Karpas-422 (cell line): ENCODE results near the gene RNGTT. TPM values are rescaled to one million over a fixed set of nuclear protein-coding genes. Genes with fewer than 3 reads are reported as not detected.
A peak's percentile ranks its signal among the peaks of the same experiment; 100 is the strongest.

Experiments
- DNase-seq: peaks from one replicate; pipeline ENCODE4 v3.0.0-alpha.2; 2015
- H2AFZ ChIP-seq: fragments of 200-600 bp; sonication (generic); 2 replicates; pipeline ENCODE4 v1.6.1; 2014; ENCODE audit warnings: antibody characterized with exemption, low read length, mixed read lengths
- H3K27ac ChIP-seq: fragments of 200-600 bp; sonication (generic); 2 replicates; pipeline ENCODE4 v1.5.1; 2014; ENCODE audit warnings: mild to moderate bottlenecking, low read length, moderate library complexity
- H3K27me3 ChIP-seq: fragments of 200-600 bp; sonication (generic); 2 replicates; pipeline ENCODE4 v1.6.1; 2014; ENCODE audit warnings: low read length, mixed read lengths
- H3K36me3 ChIP-seq: fragments of 200-600 bp; sonication (generic); 2 replicates; pipeline ENCODE4 v1.6.1; 2014; ENCODE audit warnings: low read length, mixed read lengths; ENCODE audit not compliant: insufficient read depth
- H3K4me1 ChIP-seq: fragments of 200-600 bp; sonication (generic); 2 replicates; pipeline ENCODE4 v1.6.1; 2014; ENCODE audit warnings: mild to moderate bottlenecking, low read length, mixed read lengths
- H3K4me2 ChIP-seq: fragments of 200-600 bp; sonication (generic); 2 replicates; pipeline ENCODE4 v1.6.1; 2014; ENCODE audit warnings: low read length, low read depth, mild to moderate bottlenecking; ENCODE audit not compliant: poor library complexity, severe bottlenecking
- H3K4me3 ChIP-seq: fragments of 200-600 bp; sonication (generic); 2 replicates; pipeline ENCODE4 v1.5.1; 2014; ENCODE audit warnings: mild to moderate bottlenecking, antibody characterized with exemption, low read length, mixed read lengths
- H3K79me2 ChIP-seq: fragments of 200-600 bp; sonication (generic); 2 replicates; pipeline ENCODE4 v1.6.1; 2014; ENCODE audit warnings: mild to moderate bottlenecking, low read length, mixed read lengths
- H3K9ac ChIP-seq: fragments of 200-600 bp; sonication (generic); 2 replicates; pipeline ENCODE4 v1.6.0; 2014; ENCODE audit warnings: low read length
- H3K9me2 ChIP-seq: fragments of 200-600 bp; sonication (generic), shearing (Covaris generic); replicated peaks from 2 replicates; pipeline ENCODE4 v1.6.0; 2014; ENCODE audit warnings: mild to moderate bottlenecking, low read length, moderate library complexity; ENCODE audit not compliant: insufficient read depth
- H3K9me3 ChIP-seq: fragments of 300-700, 200-600 bp; sonication (generic); 2 replicates; pipeline ENCODE4 v1.6.1; 2014; ENCODE audit warnings: low read length, mixed read lengths
- H4K20me1 ChIP-seq: fragments of 200-600 bp; sonication (generic); 2 replicates; pipeline ENCODE4 v1.6.1; 2014; ENCODE audit warnings: mild to moderate bottlenecking, antibody characterized with exemption, low read length, low read depth; ENCODE audit not compliant: insufficient read depth
- total RNA-seq: library from RNA; depleted of rRNA; stranded (reverse); fragments of >200 nt; shearing (Covaris generic); gene quantifications from 2 replicates; pipeline ENCODE4 v1.2.3, GENCODE V29; 2014; ENCODE audit warnings: low replicate concordance

Gene RNGTT
- total RNA-seq, 1 experiment from 2014 or later, result 35.9 TPM

- Histone ChIP-seq H3K27ac (no peak overlapping the region), H3K9me3 (no peaks in the 10 kb centered on the region), H3K4me3 (no peak overlapping the region), H3K27me3 (no peaks in the 10 kb centered on the region), H3K4me1 (peaks cover 22% of the 10 kb centered on the region), H3K9me2 (no peaks in the 10 kb centered on the region), H3K36me3 (no peaks in the 10 kb centered on the region), H4K20me1 (no peaks in the 10 kb centered on the region), H3K4me2 (peak overlapping the region; percentile 43), H3K79me2 (peaks cover 15% of the 10 kb centered on the region), H3K9ac (no peak overlapping the region), H2AFZ (no peak overlapping the region)
- DNase-seq, result no peak
These were observed 258.4 kb downstream of the RNGTT start for GRCh38 chr6:88704980-88705379.

- Histone ChIP-seq H3K9me2 (no peaks in the 10 kb centered on the region), H3K27me3 (no peaks in the 10 kb centered on the region), H3K4me2 (no peak overlapping the region), H2AFZ (no peak overlapping the region), H4K20me1 (no peaks in the 10 kb centered on the region), H3K4me3 (no peak overlapping the region), H3K36me3 (no peaks in the 10 kb centered on the region), H3K27ac (no peak overlapping the region), H3K4me1 (peaks cover 22% of the 10 kb centered on the region), H3K9ac (no peak overlapping the region), H3K79me2 (peaks cover 15% of the 10 kb centered on the region), H3K9me3 (no peaks in the 10 kb centered on the region)
- DNase-seq, result no peak
These were observed 260.4 kb downstream of the RNGTT start for GRCh38 chr6:88702956-88703556.

- Histone ChIP-seq H3K27me3 (no peaks in the 10 kb centered on the region), H3K27ac (no peak overlapping the region), H3K4me1 (no peaks in the 10 kb centered on the region), H4K20me1 (no peaks in the 10 kb centered on the region), H2AFZ (no peak overlapping the region), H3K9me2 (no peaks in the 10 kb centered on the region), H3K4me3 (no peak overlapping the region), H3K36me3 (no peaks in the 10 kb centered on the region), H3K9me3 (no peaks in the 10 kb centered on the region), H3K9ac (no peak overlapping the region), H3K79me2 (peaks cover 24% of the 10 kb centered on the region), H3K4me2 (no peak overlapping the region)
- DNase-seq, result no peak
These were observed 264.8 kb downstream of the RNGTT start for GRCh38 chr6:88698661-88699060.

GRCh38 chr6:88695937-88696336, 267.5 kb downstream of the RNGTT start:
- H3K9me2 ChIP-seq, result no peaks in the 10 kb centered on the region
- H3K36me3 ChIP-seq, result no peaks in the 10 kb centered on the region
- DNase-seq, result no peak
- H3K27ac ChIP-seq, result no peak overlapping the region
- no peaks in the 10 kb centered on the region for H3K4me1 ChIP-seq
- H2AFZ ChIP-seq, result no peak overlapping the region
- H3K9ac ChIP-seq, result no peak overlapping the region
- no peak overlapping the region for H3K4me2 ChIP-seq
- no peak overlapping the region for H3K4me3 ChIP-seq
- no peaks in the 10 kb centered on the region for H4K20me1 ChIP-seq
- no peaks in the 10 kb centered on the region for H3K27me3 ChIP-seq
- H3K9me3 ChIP-seq, result no peaks in the 10 kb centered on the region
- peaks cover 19% of the 10 kb centered on the region for H3K79me2 ChIP-seq

- Histone ChIP-seq H3K27me3 (no peaks in the 10 kb centered on the region), H4K20me1 (no peaks in the 10 kb centered on the region), H3K4me2 (no peak overlapping the region), H3K27ac (no peak overlapping the region), H3K9ac (no peak overlapping the region), H2AFZ (no peak overlapping the region), H3K36me3 (no peaks in the 10 kb centered on the region), H3K9me3 (no peaks in the 10 kb centered on the region), H3K9me2 (no peaks in the 10 kb centered on the region), H3K79me2 (peaks cover 19% of the 10 kb centered on the region), H3K4me1 (no peaks in the 10 kb centered on the region), H3K4me3 (no peak overlapping the region)
- DNase-seq, result no peak
These were observed 279.7 kb downstream of the RNGTT start for GRCh38 chr6:88683734-88684133.

- no peaks in the 10 kb centered on the region for H3K9me3 ChIP-seq
- no peak for DNase-seq
- no peak overlapping the region for H3K9ac ChIP-seq
- H3K27me3 ChIP-seq, result no peaks in the 10 kb centered on the region
- H3K4me3 ChIP-seq, result no peak overlapping the region
- H3K4me1 ChIP-seq, result no peaks in the 10 kb centered on the region
- peaks cover 19% of the 10 kb centered on the region for H3K79me2 ChIP-seq
- H3K36me3 ChIP-seq, result no peaks in the 10 kb centered on the region
- no peak overlapping the region for H2AFZ ChIP-seq
- H4K20me1 ChIP-seq, result no peaks in the 10 kb centered on the region
- H3K4me2 ChIP-seq, result no peak overlapping the region
- H3K27ac ChIP-seq, result no peak overlapping the region
- H3K9me2 ChIP-seq, result no peaks in the 10 kb centered on the region
These were observed 282.8 kb downstream of the RNGTT start for GRCh38 chr6:88680654-88681053.

GRCh38 chr6:88679841-88680240, 283.6 kb downstream of the RNGTT start:
- H3K9ac ChIP-seq, result no peak overlapping the region
- no peak overlapping the region for H3K4me3 ChIP-seq
- H3K27me3 ChIP-seq, result no peaks in the 10 kb centered on the region
- peaks cover 16% of the 10 kb centered on the region for H3K79me2 ChIP-seq
- H2AFZ ChIP-seq, result no peak overlapping the region
- H3K4me1 ChIP-seq, result no peaks in the 10 kb centered on the region
- H3K27ac ChIP-seq, result no peak overlapping the region
- DNase-seq, result no peak
- no peaks in the 10 kb centered on the region for H4K20me1 ChIP-seq
- H3K9me2 ChIP-seq, result no peaks in the 10 kb centered on the region
- no peaks in the 10 kb centered on the region for H3K9me3 ChIP-seq
- H3K36me3 ChIP-seq, result no peaks in the 10 kb centered on the region
- no peak overlapping the region for H3K4me2 ChIP-seq

- H3K4me3 ChIP-seq, result no peak overlapping the region
- no peaks in the 10 kb centered on the region for H4K20me1 ChIP-seq
- no peak for DNase-seq
- no peak overlapping the region for H3K4me2 ChIP-seq
- peaks cover 3% of the 10 kb centered on the region for H3K79me2 ChIP-seq
- H3K9me2 ChIP-seq, result no peaks in the 10 kb centered on the region
- H3K27ac ChIP-seq, result no peak overlapping the region
- no peak overlapping the region for H2AFZ ChIP-seq
- H3K9ac ChIP-seq, result no peak overlapping the region
- no peaks in the 10 kb centered on the region for H3K4me1 ChIP-seq
- no peaks in the 10 kb centered on the region for H3K27me3 ChIP-seq
- no peaks in the 10 kb centered on the region; the same call in 1 of the 2 replicates for H3K36me3 ChIP-seq
- H3K9me3 ChIP-seq, result no peaks in the 10 kb centered on the region
These were observed 286.1 kb downstream of the RNGTT start for GRCh38 chr6:88677356-88677755.
